Right lung (tissue), 5 donors: ENCODE results near the gene PLPP1. TPM values are rescaled to one million over a fixed set of nuclear protein-coding genes. Genes with fewer than 3 reads are reported as not detected.
"Not testable (repeated sequence)": the region's sequence is repeated elsewhere in the genome, so short reads cannot be mapped to it uniquely, and the experiment has no call there.

Experiments used
- DNase-seq, 2 donors: peaks; one replicate each; pipeline ENCODE4 v3.0.0-alpha.2; 2013
- polyA plus RNA-seq, 5 donors: library from polyadenylated mRNA; unstranded; fragments of 120-200 nt; gene quantifications; one replicate each; pipeline versions ENCODE4 v1.2.1 to v1.2.3, GENCODE V29; 2013; ENCODE audit warnings: inconsistent platforms in 1 of 5, low replicate concordance in 1 of 5; ENCODE audit not compliant: insufficient read length in 5 of 5, insufficient read depth in 1 of 5

The PLPP1 gene
- polyA plus RNA-seq, 5 donors, result 69.0 to 98.6 (median 96.9) TPM

DNA sequence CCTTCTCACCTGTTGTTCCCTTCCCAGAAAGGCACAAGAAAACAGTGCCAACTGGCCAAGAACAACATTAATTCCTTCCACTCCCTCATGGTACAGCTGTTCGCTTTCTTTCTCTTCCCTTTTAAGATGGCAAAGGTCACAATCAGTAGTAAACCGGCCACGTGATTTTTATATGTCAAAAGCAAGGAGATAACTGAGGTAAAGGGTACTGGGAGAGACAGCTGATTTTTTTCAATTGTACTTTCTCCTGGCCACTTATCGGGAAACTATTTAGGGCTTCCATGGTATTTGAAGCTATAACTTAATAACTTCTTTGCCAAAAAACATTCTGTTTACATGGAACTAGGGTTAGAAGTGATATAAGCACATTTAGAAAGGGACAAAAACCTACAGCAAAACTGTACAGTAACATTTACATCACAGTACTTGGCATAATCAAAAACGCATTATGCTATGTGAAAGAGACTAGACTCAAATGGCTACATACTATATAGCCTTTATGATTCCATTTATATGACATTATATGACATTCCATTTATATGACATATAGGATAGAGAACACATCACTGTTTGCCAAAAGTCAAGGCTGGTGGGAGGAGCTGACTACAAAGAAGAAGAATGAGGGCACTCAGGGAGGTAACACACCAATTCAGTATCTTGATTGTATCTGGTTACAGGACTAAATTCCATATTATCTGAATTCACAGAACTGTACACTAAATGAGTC is 24.8 kb downstream of the PLPP1 start:
- no peak for DNase-seq

DNA sequence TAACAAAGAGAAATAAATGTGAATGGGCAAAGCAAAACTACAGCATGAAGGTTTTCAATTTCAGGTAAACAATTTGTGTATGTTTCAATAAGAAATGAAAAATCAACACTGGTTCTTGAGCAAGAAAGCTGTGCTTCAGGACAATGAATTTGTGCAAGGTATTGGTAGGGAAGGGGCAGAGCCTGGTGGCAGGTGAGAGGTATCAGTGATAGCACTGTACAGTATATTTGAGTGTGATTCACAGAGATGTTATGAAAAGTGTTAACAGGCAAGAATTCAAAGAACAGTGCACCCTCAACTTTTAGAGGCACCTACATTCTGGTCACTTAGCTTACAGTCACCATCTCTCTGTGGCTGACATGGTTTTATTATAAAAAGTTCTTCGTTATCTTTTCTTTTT is 25.7 kb downstream of the PLPP1 start:
- no peak for DNase-seq

DNA sequence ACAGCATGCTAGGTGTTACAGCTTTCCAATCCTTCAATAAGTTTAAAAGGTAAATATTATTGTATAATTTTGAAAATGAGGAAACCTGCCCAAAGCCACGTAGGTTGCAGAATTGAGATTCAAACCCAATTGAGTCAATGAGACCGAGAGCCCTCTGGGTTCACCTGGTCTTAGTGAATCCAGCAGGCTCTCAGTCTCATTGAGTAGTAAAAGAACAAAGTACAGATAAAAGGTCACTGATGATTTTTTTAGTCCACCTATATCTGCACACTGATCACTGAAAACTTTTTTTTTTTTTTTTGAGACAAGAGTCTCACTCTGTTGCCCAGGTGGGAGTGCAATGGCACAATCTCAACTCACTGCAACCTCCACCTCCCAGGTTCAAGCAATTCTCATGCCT is 27.2 kb downstream of the PLPP1 start:
- DNase-seq, result no peak

DNA sequence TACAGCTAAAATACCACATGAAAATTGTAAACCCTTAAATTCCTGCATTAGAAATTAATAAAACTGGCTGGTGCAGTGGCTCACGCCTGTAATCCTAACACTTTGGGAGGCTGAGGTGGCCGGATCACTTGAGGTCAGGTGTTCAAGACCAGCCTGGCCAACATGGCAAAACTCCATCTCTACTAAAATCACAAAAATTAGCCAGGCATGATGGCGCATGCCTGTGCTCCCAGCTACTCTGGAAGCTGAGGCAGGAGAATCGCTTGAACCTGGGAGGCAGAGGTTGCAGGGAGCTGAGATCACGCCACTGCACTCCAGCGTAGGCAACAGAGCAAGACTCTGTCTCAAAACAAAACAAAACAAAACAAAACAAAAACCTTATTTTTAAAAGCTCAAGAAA is 29.1 kb downstream of the PLPP1 start:
- DNase-seq, result not testable (repeated sequence)

DNA sequence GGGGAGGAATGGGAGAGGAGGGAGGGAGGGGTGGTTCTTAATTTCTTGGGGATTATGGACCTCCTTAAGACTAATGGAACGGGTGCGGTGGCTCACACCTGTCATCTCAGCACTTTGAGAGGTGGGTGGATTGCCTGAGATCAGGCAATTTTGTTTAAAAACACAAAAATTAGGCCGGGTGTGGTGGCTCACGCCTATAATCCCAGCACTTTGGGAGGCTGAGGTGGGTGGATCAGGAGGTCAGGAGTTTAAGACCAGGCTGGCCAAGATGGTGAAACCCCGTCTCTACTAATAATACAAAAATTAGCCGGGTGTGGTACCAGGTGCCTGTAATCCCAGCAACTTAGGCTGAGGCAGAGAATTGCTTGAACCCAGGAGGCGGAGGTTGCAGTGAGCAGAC is 30.8 kb downstream of the PLPP1 start:
- DNase-seq, result not testable (repeated sequence)

DNA sequence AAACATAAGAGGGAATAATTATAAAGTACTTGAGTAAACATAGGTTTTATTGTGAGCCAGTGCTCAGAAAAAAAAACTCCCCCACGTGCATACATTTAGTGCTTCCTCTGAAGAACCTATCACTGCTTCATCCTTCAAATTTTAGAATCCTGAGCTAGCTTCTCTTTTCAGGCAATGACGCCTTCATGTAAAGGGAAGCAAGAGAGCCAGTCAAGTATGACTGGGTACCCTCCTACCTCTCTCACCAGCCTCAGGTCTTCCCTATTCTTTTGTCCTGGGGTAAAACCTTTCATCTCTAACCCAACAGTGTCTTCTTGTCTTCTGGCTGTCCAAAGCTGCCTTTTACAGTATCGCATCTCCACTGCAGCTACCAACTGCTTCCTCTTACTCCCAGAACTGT is 32.0 kb downstream of the PLPP1 start:
- no peak for DNase-seq

DNA sequence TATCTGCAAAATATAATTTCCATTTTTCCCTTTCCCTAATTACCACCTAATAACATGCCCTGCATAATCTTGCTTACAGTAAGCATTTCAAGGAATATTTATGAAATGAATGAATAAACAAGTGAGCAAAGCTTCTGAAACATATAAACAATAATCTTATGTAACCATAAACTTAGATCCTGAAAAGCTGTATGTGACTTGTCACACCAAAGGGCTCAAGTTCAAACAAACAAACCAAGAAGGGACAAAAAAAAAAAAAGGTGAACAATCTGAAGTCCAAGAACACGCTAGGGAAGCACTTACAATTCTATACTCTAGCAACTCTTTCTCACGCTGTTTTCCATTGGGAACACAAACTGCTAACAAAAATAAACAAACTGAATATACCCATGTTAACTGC is 36.3 kb downstream of the PLPP1 start:
- DNase-seq, result peak in 1 of 2 donors; percentile 30

DNA sequence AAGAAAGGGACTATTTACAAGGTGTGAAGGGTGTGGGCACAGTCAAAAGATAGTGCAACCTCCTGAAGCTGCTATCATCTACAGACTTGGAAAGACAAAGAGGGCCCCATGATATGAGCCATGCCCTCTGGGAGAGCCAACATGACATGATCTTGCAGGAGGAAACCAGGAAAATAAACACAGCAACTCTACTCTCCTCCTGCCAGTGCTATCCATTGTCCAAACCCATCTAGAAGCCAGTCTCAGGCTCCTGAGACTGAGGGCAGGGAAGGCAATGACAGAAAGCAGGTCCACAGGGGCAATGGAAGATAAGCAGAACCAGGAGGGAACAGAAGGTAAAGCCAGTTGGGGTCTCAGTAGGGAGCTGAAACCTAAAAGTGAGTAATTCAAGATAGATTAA is 37.1 kb downstream of the PLPP1 start:
- no peak for DNase-seq

DNA sequence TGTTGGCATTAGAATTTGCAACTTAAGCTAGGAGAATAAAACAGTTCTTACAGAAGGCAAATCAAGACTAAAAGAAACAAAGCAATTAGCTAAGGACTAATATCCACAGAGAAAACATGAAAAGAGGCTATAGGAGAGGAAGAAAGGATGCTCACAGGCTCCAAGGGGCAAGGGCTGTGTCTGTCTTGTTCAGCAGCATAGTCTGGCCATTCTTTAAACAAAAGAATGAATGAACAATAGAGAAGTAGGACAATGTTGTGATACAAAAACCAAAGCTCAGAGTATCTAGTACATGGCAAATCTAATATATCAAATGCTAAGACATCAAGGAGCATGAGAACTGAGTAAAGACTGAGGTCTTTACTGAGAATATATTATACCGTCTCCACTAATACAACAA is 39.5 kb downstream of the PLPP1 start:
- no peak for DNase-seq

DNA sequence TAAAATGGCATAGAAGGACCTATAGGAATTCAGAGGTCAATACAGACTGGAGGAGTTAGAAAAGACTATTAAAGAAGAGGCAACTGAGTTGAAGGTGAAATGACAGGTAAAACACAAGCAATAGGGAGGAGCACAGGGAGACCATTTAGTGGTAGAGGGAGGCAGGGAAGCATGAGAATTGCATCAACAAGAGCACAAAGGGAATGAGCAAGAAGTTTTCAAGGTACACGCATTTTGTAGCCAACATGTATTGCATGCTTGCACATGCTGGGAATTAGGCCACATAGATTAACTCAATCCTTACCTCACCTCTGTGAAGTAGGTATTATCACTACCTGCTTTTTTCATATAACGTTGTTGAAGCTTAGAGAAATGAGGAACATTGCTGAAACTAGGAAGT is 42.3 kb downstream of the PLPP1 start:
- DNase-seq, result no peak

DNA sequence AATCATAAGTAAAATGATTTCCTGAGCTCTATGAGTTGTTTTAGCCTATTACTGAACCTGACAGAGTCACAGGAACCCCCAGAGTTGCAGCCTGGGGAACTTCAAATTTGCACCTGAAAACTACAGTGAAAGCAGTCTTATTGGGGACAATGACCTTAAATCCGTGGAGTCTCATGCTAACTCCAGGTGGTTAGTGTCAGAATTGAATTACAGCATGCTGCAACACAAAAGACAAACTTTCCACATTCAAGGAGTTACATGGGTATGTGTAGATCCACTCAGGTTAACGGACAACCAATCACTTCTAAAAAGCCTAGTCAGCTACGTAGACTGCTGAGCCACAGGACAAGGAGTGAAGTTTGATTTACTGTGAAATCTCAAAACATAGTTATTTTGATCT is 49.7 kb downstream of the PLPP1 start:
- DNase-seq, result no peak

DNA sequence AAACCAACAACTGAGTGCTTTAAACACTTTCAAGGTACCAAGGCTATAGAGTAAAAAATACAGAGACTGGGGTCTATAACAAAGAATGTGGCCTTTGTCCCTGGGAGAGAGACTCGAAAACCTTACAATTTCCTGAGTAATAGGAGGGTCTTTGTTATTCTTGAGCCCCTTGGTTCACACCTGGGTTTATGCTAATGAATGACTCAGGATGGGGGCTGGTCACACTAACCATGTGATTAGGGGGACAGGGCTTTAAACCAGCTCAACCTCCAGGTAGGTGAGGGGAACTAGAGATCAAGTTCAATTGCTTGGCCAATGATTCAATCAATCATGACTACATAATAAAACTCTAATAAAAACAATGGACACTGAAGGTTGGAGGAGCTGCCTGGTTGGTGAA is 50.2 kb downstream of the PLPP1 start:
- no peak for DNase-seq

DNA sequence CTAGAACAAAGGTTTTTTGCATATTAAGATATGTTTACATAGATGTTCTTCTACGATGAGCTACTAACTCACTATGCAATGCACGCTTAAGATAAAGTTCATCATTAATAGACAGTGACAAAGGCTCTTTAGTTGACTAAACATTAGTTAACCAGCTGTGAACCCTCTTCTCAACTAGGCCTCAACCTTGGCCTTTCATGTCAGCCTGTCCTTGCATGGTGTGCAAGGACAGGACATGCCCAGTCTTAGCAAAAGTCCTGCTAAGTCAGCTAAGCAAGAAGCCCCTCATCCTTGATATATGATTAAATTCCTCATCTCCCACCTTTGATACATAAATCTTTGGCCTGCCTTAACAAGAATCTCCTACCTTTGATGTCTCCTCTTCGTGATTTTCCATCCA is 50.9 kb downstream of the PLPP1 start:
- no peak for DNase-seq

DNA sequence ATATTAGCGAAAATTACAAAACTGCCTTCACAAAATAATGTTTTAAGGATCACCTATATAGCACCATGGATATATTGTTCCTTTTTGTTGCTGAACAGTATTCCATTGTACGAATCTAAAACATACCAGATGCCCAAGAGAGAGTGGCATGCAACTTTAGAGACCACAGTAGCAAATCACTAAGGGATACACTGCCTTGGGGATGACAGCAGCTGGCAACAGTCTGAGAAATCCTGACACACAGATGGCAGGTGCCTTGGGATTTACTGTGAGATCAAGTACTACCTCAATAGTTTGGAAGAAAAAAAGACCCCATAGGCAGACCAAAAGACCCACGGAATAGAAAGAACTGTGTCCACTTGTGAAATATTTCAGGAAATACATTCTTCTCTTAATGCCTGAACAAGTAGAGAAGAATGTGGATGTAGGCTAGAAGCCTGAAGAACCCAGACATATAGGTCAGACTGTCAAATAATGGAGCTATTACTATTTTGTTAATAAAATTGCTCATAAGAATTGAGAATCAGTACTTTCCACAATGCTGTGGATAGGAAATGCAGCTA is 53.4 kb downstream of the PLPP1 start:
- DNase-seq, result no peak

DNA sequence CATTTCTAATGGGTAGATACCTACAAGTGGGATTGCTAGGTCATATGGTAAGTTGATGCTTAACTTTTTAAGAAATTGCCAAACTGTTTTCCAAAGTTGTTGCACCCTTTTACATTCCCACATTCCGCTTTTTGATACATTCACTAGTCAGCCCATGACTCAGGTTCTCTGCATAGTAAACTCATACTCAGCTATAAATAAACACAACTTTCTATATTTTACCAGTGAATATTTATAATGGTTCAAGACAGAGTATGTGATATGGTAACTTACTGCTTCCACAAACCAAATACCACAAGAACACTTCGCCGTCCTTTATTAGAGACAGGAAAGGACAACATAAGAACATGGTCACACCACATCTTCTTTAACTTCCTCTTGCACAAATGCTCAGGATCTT is 54.0 kb downstream of the PLPP1 start:
- DNase-seq, result no peak

DNA sequence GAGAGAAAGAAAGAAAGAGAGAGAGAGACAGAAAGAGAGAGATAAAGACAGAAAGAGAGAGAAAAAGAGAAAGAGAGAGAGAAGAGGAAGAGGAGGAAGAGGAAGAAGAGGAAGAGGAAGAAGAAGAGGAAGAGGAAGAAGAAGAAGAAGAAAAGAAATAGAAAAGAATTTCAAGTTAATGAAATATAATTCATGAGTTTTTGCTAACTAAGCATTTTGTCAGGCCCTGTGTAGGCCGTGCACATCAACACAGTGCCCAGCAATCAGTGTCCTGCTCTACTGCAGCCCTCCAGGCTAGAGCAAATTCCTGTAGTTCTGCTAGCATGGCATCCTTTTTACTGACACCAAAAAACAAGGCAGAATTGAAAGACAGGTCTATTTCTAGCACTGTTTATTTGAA is 62.1 kb downstream of the PLPP1 start:
- DNase-seq, result no peak

DNA sequence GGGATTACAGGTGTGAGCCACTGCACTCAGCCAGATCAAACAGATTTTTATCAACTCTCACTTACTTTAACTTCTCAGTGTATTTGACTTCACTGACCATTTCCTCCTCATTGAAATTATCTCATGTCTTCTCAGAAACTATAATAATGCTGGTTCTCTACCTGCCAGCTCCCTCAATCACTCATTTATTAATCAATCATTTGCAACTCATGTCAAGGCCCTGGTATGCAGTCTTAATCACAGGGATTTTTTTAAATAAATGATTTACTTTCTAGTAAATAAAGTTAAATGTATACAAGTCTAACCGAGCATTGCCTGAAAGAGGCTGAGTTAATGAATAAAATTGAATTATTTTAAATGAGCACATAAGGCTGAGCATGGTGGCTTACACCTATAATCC is 63.3 kb downstream of the PLPP1 start:
- no peak for DNase-seq

DNA sequence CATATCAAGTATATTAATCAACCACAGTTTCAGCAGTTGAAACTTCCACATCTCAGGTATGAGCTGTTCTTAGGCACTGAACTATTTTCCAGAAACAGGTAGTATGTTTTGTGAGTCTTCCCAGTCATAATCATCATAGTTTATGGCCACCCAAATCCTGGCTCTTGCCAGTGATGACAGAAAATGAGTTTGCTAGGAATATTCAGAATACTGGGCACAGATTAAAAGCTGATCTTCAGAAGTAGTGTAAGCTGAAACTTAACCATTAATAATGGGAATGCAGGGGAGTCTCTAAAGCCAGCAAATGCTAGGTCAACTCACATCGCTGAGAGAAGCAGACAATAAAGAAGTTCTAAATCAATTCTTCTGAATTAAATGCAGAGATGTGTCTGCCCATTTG is 64.5 kb downstream of the PLPP1 start:
- no peak for DNase-seq

DNA sequence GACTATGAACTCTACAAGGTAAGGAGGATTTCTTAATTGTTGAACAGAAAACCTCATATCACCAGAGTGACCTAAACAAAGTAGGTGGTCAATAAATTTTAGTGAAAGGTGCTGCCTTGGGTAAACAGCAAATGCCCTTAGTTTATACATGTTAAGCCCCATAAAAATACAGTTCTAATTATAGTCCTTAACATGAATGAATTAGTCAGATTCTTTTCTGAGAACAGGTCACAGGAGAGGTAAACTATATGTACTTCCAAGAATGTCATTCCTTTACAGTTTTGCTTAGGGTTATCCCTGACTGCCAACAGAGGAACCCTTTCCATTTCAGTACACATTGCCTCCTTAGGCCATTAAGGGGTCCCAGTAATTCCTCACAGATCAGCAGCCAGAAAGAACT is 64.9 kb downstream of the PLPP1 start:
- DNase-seq, result no peak

DNA sequence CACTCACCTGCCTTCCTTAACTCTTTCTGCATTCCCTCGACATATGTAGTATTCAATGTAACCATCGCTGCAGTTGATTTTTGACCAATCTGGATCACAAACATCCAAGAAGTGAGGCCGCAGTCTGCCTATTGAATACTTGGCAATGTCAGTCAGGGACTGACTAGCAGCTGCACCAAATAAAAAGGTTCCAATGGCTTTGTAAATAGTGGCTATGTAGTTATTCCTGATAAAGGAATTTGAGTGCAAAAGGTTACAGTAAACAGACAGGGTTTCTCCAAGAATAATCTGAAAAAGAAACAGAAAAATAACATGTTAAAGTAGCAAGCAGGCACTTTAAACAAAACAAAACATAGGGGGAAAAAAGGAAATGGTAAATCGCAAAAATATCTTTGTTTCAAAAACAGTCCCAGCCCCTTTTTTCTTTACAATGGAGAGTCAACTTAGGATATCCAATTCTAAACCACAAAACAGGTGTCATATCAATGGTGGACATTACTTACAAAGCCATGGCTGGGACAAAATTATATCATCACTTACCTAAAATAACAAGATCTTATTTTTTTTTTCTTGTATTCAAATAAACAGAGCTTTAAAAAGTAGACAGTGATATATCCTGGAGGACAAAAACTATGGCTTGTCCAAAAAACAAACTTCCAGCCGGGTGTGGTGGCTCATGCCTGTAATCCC is 66.8 kb downstream of the PLPP1 start:
- peak in 1 of 2 donors; percentile 6 for DNase-seq

DNA sequence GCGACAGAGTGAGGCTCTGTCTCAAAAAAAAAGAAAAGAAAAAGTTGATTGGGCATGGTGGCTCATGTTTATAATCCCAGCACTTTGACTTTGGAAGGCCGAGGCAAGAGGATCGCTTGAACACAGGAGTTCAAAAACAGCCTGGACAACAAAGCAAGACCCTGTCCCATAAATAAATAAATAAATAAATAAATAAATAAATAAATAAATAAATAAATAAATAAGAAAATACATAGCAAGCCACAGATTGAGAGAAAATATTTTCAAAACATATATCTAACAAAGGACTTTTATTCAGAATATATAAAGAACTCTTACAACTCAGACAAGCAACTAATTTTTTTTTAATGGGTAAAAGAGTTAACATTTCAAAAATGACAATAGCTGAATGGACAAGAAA is 71.2 kb downstream of the PLPP1 start:
- DNase-seq, result no peak

DNA sequence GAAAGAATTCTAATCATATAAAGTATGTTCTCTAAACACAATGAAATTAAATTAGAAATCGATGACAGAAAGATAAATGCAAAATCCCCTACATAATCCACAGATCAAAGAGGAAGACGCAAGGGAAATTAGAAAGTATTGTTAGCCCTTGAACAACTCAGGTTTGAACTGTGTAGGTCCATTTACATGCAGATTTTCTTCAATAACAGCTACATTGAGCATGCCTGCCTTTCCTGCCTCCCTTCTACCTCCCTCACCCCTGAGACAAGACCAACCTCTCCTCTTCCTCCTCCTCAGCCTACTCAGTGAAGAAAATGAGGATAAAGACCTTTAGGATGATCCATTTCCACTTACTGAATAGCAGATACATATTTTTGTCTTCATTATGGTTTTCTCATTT is 75.2 kb downstream of the PLPP1 start:
- DNase-seq, result no peak

DNA sequence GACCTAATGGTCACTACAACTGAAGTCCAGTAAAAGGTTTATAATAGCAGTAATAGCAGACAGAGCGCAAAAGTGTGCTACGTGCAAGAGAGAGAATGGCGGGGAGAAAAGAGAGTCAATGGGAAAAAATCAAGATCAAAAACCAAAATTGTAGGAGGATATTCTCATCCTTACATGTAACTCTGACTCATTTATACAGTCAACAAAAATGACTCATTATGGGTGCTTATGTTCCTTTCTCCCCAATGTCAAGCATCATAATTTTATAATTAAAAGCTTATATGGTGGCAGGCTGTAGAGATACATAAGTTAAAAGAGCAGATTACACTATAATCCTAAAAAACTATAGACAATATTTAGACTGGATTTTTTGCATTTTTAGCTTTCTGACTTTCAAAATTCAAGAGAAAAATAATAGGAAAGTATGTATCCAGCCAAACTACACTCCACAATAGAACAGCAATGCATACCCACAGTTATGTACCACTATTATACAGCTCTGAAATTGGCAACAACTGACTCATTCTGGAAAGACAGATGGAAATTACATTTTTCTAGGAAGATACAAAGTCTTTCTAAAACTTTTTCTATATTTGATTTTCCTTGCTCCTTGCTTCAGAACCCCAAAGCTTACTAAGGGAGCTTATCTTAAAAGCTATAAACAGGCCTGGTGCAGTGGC is 78.4 kb downstream of the PLPP1 start:
- no peak for DNase-seq
